ENCODE measurements around the gene CTAGE15.
"Not testable (repeated sequence)": the region's sequence is repeated elsewhere in the genome, so short reads cannot be mapped to it uniquely, and the experiment has no call there.

CTAGE15 gene, protein sequence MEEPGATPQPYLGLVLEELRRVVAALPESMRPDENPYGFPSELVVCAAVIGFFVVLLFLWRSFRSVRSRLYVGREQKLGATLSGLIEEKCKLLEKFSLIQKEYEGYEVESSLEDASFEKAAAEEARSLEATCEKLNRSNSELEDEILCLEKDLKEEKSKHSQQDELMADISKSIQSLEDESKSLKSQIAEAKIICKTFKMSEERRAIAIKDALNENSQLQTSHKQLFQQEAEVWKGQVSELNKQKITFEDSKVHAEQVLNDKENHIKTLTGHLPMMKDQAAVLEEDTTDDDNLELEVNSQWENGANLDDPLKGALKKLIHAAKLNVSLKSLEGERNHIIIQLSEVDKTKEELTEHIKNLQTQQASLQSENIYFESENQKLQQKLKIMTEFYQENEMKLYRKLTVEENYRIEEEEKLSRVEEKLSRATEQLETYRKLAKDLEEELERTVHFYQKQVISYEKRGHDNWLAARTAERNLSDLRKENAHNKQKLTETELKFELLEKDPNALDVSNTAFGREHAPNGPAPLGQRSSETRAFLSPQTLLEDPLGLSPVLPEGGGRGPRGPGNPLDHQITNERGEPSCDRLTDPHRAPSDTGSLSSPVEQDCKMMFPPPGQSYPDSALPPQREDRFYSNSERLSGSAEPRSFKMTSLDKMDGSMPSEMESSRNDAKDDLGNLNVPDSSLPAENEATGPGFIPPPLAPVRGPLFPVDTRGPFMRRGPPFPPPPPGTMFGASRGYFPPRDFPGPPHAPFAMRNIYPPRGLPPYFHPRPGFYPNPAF

DNA sequence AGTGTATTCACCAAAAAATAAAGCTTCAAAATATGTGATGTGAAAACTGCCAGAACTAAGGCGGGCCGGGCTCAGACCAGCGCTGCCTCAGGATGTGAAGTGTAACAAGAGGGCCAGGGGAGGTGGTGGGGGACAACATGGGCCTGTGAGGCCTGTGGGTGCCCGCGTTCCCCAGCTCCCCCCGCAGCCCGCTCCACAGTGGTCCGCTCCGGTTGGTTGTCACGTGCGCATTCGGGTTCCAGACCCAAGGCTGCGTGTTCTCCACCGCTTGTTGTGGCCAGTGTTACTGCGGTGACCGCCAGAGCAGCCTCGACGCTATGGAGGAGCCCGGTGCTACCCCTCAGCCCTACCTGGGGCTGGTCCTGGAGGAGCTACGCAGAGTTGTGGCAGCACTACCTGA is at the start of gene CTAGE15:
Gene CTAGE15, plus strand, starts transcription at position 301 of the 400 bp plus-strand sequence. Its CDS starts 17 bp downstream, at position 318.
- DNase-seq, result not testable (repeated sequence)

- not testable (repeated sequence) for DNase-seq
Measured at GRCh38 chr7:143522309-143522916, 49.2 kb upstream of the CTAGE15 start.

DNA sequence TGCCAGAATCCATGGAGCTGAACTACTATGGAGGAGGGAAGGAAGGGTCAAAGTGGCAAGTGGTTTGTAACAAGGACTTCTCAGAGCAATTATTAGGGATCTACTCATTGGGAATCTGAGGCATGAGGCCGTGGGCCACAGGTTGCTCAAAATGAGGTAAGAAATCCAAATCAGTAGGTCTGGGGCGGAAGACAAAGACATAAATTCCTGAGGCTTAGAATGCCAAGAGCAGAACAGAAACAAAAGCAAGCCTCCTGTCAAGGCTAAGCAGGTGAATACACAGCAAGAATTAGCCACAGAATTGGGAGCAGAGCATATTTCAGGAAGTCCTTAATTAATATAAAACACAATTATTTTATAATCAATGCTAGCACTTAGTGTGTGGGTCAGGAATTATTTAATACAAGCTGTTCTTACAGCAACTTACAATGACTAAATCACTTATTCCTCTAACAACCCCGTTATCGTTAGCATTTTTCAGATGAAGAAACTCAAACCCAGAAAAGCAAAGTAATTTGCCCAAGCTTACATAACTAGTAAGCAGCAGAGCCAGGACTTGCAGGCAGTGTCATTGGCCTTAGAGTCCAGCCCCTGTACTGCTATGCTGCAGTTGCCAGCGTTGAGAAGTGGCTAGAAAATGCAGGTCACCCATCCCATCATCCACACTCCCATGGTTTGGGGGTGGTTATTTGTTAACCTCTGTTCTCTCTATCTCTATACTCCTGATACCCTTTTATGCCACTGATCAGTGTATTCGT is 40.3 kb upstream of the CTAGE15 start:
- DNase-seq, result not testable (repeated sequence)

GRCh38 chr7:143531932-143532331 is 39.7 kb upstream of the CTAGE15 start:
- DNase-seq, result not testable (repeated sequence)

DNA sequence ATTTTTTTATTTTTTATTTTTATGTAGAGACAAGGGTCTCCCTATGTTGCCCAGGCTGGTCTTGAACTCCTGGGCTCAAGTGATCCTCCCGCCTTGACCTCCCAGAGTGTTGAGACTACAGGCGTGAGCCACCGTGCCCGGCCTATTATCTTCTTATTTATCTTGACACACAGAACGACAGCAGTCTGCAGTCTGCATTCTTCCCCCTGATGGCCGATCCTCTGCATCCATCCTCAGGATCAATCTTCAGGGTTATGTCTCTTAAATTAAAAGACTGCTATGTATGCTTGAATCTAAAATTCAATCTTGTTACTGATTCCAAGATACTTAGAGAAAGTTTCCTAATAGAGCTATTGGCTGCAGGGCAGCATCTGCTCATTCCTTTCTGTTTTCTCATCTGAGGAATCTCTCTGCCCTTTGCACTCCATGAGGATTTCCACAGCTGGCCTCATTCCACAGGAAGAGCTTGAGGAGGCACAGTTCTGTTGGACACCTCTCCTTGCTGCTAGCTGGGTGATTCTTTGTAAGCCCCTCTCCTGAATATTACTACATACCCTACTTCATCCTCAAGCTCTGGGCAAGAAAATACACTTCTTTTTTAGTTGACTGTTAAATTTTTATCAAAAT is 38.3 kb upstream of the CTAGE15 start:
- DNase-seq, result not testable (repeated sequence)

- DNase-seq, result not testable (repeated sequence)
Measured at GRCh38 chr7:143536443-143536842, 35.2 kb upstream of the CTAGE15 start.

DNA sequence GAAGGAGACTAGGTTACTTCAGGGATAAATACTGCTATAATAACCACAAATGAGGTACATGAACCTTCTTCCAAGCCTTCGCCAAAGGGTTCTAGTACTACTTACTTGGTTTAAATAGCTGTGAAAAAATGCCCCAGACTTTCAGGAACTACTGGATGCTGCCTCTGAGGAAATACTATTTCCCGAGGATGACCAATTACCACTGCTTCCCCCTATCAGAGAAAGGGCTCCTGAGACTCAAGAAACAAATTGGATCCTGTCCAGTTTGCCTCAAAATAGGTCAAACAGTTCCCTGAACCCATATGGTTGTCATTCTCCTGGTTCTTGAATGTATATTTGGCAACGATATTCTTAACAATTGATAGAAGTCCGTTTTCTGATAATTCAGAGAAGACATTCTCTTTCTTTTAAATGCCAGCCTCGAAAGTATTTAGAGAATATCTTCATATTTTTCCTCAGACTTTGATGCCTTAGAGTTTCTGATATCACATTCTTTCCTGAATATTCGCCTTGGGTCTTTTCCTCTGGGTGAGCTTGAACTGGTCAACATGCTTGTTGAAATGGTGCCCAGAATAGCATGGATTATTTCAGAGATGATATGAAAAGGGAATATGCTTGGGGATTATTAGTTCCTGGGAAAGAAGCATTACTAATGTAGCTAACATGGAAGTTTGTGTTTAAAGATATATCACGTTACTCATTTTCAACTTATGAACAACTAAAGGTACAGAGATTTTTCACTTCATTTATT is 28.1 kb upstream of the CTAGE15 start:
- DNase-seq, result not testable (repeated sequence)

- not testable (repeated sequence) for DNase-seq
Measured at GRCh38 chr7:143555968-143556367, 15.6 kb upstream of the CTAGE15 start.

GRCh38 chr7:143563306-143563705 is 8.3 kb upstream of the CTAGE15 start:
- not testable (repeated sequence) for DNase-seq

DNA sequence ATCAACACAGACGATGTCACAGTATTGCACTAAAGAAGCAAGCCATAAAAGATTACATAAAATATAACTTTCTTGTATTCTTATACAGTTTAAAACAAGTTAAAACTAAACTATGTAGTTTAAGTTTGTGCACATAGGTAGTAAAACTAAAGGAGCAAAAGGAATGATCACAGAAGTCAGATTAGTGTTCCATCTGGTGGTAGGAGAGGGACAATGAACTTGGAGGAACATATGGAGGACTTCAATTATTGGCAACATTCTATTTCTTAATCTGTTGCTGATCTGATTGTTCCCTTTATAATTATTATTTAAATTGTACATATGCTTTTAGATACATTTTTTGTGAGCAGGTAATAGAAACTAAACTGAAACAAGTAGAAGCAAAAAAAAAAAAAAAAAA is 5.6 kb upstream of the CTAGE15 start:
- not testable (repeated sequence) for DNase-seq

DNA sequence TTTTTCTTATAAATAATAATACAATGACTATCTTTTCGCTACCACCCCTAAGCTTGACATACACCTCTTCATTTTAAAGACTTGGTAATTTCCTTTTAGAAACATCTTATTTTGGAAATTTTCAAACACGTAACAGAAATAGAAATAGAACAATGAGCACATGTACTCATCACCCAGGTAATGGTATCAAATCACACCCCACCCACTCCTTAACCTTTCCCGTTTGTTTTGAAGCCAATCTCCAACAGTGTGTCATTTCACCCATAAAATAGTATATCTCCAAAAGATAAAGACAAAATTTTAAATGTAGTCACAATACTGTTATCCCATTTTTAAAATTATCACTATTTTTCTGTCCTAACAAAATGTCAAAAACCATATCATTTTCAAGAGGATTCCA is 16.6 kb downstream of the CTAGE15 start:
- DNase-seq, result not testable (repeated sequence)

GRCh38 chr7:143589897-143590296 is 18.3 kb downstream of the CTAGE15 start:
- DNase-seq, result not testable (repeated sequence)

DNA sequence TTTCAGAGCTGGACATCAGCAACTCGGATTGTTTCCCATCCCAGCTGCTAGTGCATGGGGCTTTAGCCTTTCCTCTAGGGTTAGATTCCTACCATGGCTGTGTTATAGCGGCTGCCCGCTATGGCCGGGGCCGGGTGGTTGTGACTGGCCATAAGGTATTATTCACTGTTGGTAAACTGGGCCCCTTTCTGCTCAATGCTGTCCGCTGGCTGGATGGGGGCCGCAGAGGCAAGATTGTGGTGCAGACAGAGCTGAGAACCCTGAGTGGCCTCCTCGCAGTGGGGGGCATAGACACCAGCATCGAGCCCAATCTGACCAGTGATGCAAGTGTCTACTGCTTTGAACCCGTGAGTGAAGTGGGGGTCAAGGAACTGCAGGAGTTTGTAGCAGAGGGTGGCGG is 26.5 kb downstream of the CTAGE15 start:
- DNase-seq, result not testable (repeated sequence)

DNA sequence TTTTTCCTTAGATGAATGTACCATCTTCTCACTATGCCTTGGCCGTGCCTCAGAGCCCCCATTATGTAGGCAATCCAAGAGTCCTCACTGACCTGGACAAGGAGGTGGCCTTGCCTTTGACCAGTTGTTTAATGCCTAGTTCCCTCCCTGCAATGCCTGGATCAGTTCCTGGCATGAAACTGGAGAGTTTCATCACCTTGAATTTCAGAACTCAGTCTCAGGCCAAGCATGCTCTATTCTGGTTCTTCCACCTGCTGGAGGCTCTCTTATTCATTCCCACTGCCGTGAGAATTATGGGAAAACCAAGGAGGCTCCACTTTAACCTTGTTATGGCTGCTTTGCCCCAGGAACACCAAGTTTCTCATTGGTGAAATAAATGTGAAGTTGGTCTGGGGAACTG is 31.9 kb downstream of the CTAGE15 start:
- DNase-seq, result not testable (repeated sequence)

GRCh38 chr7:143606088-143606487 is 34.5 kb downstream of the CTAGE15 start:
- not testable (repeated sequence) for DNase-seq

- DNase-seq, result not testable (repeated sequence)
Measured at GRCh38 chr7:143615545-143615944, 43.9 kb downstream of the CTAGE15 start.

DNA sequence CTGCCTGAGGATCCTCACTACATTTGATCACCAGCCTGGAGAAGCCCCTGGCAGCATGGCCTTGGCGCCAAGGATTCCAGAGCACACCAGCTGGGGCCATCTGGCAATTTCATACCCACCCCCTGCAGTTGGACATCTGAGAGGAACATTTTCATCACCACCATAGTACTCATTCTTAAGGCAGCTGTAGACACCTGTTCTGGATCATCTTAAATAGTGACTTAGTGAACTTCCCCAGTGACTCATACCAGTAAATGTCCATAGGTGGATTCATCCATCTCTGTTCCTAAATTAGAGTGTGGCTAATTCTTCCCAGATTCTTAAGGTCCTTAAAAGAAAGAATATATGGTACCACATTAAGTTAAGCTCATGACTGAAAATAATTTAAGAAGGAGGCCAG is 45.6 kb downstream of the CTAGE15 start:
- not testable (repeated sequence) for DNase-seq

DNA sequence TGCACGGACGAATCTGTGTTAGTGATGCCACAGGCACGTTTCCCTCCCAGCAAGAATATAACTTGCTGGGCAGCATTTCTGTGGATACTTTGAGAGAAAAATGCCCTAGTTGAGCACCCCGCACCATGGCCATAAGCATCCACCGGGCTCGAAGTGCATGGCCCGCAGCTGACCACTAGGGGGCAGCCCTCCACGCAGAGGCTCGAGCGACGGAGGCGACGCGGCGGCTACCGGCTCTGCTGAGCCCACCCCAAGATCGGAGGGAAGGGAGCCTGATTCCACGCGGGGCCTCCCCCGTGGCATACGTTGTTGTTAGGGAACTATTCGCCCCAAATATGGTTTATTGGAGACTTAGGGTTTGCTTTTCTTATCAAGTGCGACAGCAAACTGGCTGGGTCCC is 48.5 kb downstream of the CTAGE15 start:
- DNase-seq, result not testable (repeated sequence)

- DNase-seq, result not testable (repeated sequence)
Measured at GRCh38 chr7:143620646-143621045, 49.0 kb downstream of the CTAGE15 start, which contains the start of gene TCAF2. TCAF2 (plus strand) TSS chr7:143620974.

- DNase-seq, result not testable (repeated sequence)
Measured at GRCh38 chr7:143621175-143621574, 49.6 kb downstream of the CTAGE15 start.

DNA sequence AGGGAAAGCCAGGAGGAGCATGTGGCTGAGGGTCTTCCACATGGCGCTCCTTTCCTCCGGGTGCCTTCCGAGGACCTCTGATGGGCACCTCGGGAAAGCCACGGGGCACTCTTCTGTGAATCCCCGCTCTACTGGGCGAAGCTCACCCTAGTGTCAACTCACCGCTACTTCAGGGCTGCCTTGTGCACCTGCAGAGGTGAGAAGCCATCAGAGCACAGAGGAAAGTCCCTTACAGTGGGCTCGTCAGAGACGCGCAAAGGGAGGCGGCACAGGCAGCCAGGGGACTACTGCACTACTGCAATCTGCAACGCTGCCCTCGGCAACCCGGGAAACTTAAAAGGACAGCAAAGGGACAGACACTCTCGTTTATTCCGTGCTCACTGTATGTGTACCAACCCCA is 50.5 kb downstream of the CTAGE15 start:
- not testable (repeated sequence) for DNase-seq

Data from HCEC 1CT (cell line).